Mucosa of rectum (tissue), 2 donors: ENCODE measurements around the gene DFFA.
"Not testable (repeated sequence)": the region's sequence is repeated elsewhere in the genome, so short reads cannot be mapped to it uniquely, and the experiment has no call there.

ENCODE experiments used
- H3K27ac ChIP-seq, 2 donors: one replicate each; pipeline ENCODE4 v1.7.0; 2013; ENCODE audit warnings: inconsistent platforms in 2 of 2, low read depth in 2 of 2, low read length in 2 of 2
- H3K27me3 ChIP-seq, 2 donors: one replicate each; pipeline ENCODE4 v1.7.0; 2013; ENCODE audit warnings: low read length in 2 of 2; ENCODE audit not compliant: control insufficient read depth in 2 of 2, insufficient read depth in 2 of 2
- H3K36me3 ChIP-seq, 2 donors: one replicate each; pipeline ENCODE4 v1.7.0; 2013; ENCODE audit warnings: low read length in 2 of 2; ENCODE audit not compliant: control insufficient read depth in 2 of 2, insufficient read depth in 2 of 2
- H3K4me1 ChIP-seq, 2 donors: one replicate each; pipeline ENCODE4 v1.7.0; 2013; ENCODE audit warnings: low read length in 2 of 2, mild to moderate bottlenecking in 1 of 2; ENCODE audit not compliant: control insufficient read depth in 2 of 2, insufficient read depth in 2 of 2
- H3K4me3 ChIP-seq, 2 donors: one replicate each; pipeline ENCODE4 v1.7.0; 2013; ENCODE audit warnings: low read length in 2 of 2
- H3K9ac ChIP-seq, 2 donors: one replicate each; pipeline ENCODE4 v1.7.0; 2013; ENCODE audit warnings: low read length in 2 of 2, low read depth in 1 of 2, mild to moderate bottlenecking in 1 of 2
- H3K9me3 ChIP-seq, 2 donors: one replicate each; pipeline ENCODE4 v1.7.0; 2013; ENCODE audit warnings: low read length in 2 of 2; ENCODE audit not compliant: control insufficient read depth in 2 of 2
- donor health status: healthy.
- donor health status: Normal muscosa, but diverticular disease.

Gene DFFA

DNA sequence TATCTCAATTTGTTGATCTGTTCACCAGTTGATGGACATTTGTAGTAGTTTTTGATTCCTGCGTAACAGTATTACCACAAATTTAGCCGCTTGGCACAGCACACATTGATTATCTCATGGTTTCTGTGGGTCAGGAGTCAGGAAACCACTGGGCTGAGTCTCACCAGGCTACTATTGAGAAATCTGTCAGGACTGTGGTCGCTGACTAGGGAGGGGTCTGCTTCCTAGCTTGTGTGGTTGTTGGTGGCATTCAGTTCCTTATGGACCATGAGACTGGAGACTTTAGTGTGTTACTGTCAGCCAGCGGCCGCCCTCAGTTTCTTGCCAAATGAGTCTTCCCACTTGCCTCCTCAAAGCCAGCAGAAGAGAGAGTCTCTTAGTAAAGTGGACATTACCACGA, 12.2 kb upstream of the DFFA start:
- no peak overlapping the region for H3K4me3 ChIP-seq
- peaks cover 0 to 3% of the 10 kb centered on the region in 2 donors for H3K4me1 ChIP-seq
- no peaks in the 10 kb centered on the region for H3K27me3 ChIP-seq
- H3K9me3 ChIP-seq = no peaks in the 10 kb centered on the region
- peaks cover 0 to 3% of the 10 kb centered on the region in 2 donors for H3K36me3 ChIP-seq
- no peak overlapping the region for H3K9ac ChIP-seq
- H3K27ac ChIP-seq = no peak overlapping the region

DNA sequence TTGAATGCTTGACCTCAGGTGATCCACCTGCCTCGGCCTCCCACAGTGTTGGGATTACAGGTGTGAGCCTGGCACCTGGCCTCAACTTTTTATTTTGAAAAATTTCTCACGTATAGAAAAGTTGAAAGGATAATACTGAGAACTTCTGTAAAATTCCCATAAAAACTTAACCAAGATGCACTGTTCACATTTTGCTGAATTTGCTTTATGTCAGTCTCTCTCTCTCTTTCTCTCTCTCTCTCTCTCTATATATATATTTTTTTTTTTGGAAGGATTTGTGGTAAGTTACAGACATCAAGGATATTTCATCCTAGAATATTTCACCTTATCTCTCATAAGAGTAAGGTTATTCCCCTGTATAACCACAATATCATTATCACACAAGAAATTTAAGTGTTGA, 8.3 kb upstream of the DFFA start:
- H3K9me3 ChIP-seq = no peaks in the 10 kb centered on the region
- no peak overlapping the region for H3K27ac ChIP-seq
- no peaks in the 10 kb centered on the region for H3K27me3 ChIP-seq
- no peak overlapping the region for H3K4me3 ChIP-seq
- H3K9ac ChIP-seq = no peak overlapping the region
- H3K36me3 ChIP-seq = peaks cover 0 to 2% of the 10 kb centered on the region in 2 donors
- peaks cover 7 to 8% of the 10 kb centered on the region in 2 donors for H3K4me1 ChIP-seq

DNA sequence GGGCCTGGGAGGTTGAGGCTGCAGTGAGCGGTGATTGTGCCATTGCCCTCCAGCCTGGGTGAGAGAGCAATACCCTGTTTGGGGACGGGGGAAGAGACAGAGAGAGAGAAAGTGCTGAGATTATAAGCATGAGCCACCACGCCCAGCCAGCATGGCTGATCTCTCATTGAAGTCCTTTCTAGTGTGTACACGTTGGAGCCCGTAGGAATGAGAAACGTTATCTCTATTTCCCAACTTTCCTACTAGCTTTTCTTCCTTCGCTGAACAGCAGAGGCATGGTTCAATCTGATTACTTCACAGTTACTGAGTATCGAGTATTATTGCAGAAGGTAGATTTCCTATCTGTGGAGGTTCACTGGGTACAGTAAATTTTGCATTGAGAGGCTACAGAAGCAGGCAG, 7.0 kb upstream of the DFFA start:
- peaks cover 0 to 2% of the 10 kb centered on the region in 2 donors for H3K36me3 ChIP-seq
- H3K9ac ChIP-seq = no peak overlapping the region
- H3K4me1 ChIP-seq = peaks cover 10 to 11% of the 10 kb centered on the region in 2 donors
- H3K9me3 ChIP-seq = no peaks in the 10 kb centered on the region
- no peak overlapping the region for H3K4me3 ChIP-seq
- no peak overlapping the region for H3K27ac ChIP-seq
- no peaks in the 10 kb centered on the region for H3K27me3 ChIP-seq

DNA sequence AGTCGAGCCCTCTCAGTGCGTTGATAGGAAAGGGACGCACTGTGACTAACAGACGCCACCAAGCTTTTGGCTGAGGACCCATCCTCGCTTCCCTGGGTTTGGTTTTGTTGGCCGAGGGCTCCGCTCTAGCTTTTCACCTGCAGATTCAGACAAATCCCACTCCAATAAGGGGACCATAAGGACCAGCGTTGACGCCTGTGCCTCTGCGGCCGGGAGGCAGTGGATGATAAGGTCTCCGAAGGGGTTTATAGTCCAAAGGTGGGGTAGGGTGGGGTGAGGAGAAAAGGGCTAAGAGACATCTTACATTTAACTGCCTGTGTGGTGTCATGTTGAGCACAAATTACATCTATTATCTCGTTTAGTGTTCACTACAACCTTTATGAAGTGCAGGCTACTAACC, 3.2 kb upstream of the DFFA start:
- Histone ChIP-seq H3K9ac (peak overlapping the region; percentile 72 to 80), H3K36me3 (peaks cover 0 to 2% of the 10 kb centered on the region in 2 donors), H3K4me1 (peaks cover 20 to 24% of the 10 kb centered on the region in 2 donors), H3K27me3 (no peaks in the 10 kb centered on the region), H3K27ac (peak overlapping the region in 1 of 2 donors; percentile 70), H3K4me3 (peak overlapping the region; percentile 85 to 90), H3K9me3 (no peaks in the 10 kb centered on the region)

DNA sequence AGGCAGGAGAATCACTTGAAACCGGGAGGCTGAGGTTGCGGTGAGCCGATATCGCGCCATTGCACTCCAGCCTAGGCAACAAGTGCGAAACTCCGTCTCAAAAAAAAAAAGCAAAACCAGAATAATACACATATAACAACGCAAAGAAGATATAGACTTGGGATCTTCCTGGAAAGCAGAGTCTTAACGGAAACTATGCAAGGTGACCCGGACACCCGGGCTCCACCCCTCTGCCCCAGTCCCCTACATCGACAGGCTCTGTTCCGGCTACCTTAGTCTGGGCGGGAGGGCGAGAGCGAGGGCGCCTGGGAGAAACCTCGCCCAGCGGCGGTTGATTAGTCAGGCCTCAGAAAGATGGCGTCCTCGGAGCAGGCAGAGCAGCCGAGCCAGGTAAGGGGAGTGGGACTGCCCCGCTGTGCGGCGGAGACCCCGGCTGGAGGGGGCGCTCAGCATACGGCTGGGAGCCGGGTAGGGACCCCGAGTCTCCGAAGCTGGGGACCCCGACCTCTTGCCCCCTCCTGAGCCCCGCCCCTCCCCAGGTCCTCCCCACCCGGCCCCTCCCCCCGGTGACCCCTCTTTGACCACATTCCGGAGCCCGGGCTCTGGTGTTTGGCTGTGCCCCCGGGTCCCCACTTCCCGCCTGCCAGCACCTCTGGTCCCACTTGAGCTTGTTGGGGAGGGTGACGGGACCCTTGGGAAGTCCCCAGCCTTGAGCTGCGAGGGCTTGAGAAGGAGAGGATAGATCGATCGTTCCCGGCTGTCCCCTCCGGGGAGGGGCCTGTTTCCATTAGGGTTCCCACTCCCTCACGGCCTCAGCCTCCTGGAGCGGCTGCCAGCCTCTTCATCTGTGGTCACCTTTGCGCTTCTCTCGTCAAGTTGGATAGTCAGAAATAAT, 2.5 kb upstream of the DFFA start, which contains the start of gene PEX14:
Gene PEX14, plus strand, starts transcription at position 338 of the 895 bp plus-strand sequence. Its CDS starts 17 bp downstream, at position 355.
- H3K36me3 ChIP-seq = peaks cover 0 to 2% of the 10 kb centered on the region in 2 donors
- peak within 1 kb of the TSS; percentile 70 to 71 for H3K27ac ChIP-seq
- no peaks in the 10 kb centered on the region for H3K9me3 ChIP-seq
- H3K9ac ChIP-seq = peak within 1 kb of the TSS; percentile 72 to 80
- peak within 1 kb of the TSS; percentile 85 to 90 for H3K4me3 ChIP-seq
- no peaks in the 10 kb centered on the region for H3K27me3 ChIP-seq
- peaks cover 20 to 24% of the 10 kb centered on the region in 2 donors for H3K4me1 ChIP-seq

DNA sequence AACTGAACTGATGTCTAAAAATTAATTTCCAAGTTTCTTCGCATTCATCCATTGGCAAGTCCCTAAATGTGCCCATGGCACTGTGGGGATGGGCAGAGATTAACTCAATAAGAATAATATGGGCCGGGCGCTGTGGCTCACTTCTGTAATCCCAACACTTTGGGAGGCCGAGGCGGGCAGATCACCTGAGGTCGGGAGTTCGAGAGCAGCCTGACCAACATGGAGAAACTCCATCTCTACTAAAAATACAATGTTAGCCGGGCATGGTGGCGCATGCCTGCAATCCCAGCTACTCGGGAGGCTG, 1.9 kb upstream of the DFFA start:
- Histone ChIP-seq H3K4me3 (peak overlapping the region; percentile 85 to 90), H3K4me1 (peaks cover 20 to 24% of the 10 kb centered on the region in 2 donors)
- not testable (repeated sequence) for H3K36me3 ChIP-seq, H3K27me3 ChIP-seq, H3K9ac ChIP-seq, H3K27ac ChIP-seq, H3K9me3 ChIP-seq

- H3K36me3 ChIP-seq = peaks cover 7 to 11% of the 10 kb centered on the region in 2 donors
- peaks cover 20 to 24% of the 10 kb centered on the region in 2 donors for H3K4me1 ChIP-seq
- no peaks in the 10 kb centered on the region for H3K27me3 ChIP-seq
- peak overlapping the region; percentile 80 to 90 for H3K4me3 ChIP-seq
- H3K9ac ChIP-seq = peak overlapping the region in 1 of 2 donors; percentile 57
- no peaks in the 10 kb centered on the region for H3K9me3 ChIP-seq
- no peak overlapping the region for H3K27ac ChIP-seq
These were observed 926 bp upstream of the DFFA start for GRCh38 chr1:10473145-10473765.

- Histone ChIP-seq H3K27me3 (no peaks in the 10 kb centered on the region), H3K4me1 (peaks cover 20 to 24% of the 10 kb centered on the region in 2 donors), H3K9me3 (no peaks in the 10 kb centered on the region), H3K4me3 (peak overlapping the region; percentile 80 to 90), H3K36me3 (peaks cover 15 to 16% of the 10 kb centered on the region in 2 donors), H3K27ac (peak overlapping the region; percentile 34 to 52), H3K9ac (peak overlapping the region; percentile 74 to 81)
These were observed 714 bp downstream of the DFFA start for GRCh38 chr1:10471411-10472219.

- H3K4me1 ChIP-seq = peaks cover 12 to 14% of the 10 kb centered on the region in 2 donors
- H3K27me3 ChIP-seq = no peaks in the 10 kb centered on the region
- H3K9me3 ChIP-seq = no peaks in the 10 kb centered on the region
- no peak overlapping the region for H3K4me3 ChIP-seq
- peaks cover 18% of the 10 kb centered on the region in 2 donors for H3K36me3 ChIP-seq
- no peak overlapping the region for H3K9ac ChIP-seq
- no peak overlapping the region for H3K27ac ChIP-seq
These were observed 2.3 kb downstream of the DFFA start for GRCh38 chr1:10470043-10470442.
